ENCODE data around the gene UMOD.

- no peak for TF ChIP-seq POLR2AphosphoS5 (IDR thresholded peaks at IDR 0.05; ENCODE audit: insufficient read depth, low read depth, low read length)
- no peak for TF ChIP-seq CTCF (IDR thresholded peaks at IDR 0.05; ENCODE audit: extremely low read depth in 1 of 2, insufficient read depth in 1 of 2, low read depth in 1 of 2, low read length in 2 of 2)
- TF ChIP-seq POLR2A (IDR thresholded peaks at IDR 0.05; ENCODE audit: low read depth, low read length) = no peak
- TF ChIP-seq MAX (IDR thresholded peaks at IDR 0.05; ENCODE audit: insufficient read depth, insufficient read length) = no peak
- no peak for TF ChIP-seq EZH2 (IDR thresholded peaks at IDR 0.05; ENCODE audit: borderline replicate concordance, low read depth, low read length, severe bottlenecking)
- TF ChIP-seq GATA2 (IDR thresholded peaks at IDR 0.05; ENCODE audit: insufficient read depth, insufficient read length, low read depth, low read length) = no peak
- no peak for TF ChIP-seq MYC (IDR thresholded peaks at IDR 0.05; ENCODE audit: low read depth, low read length)
Observed at GRCh38 chr16:20320178-20320577, 32.3 kb downstream of the UMOD start.
